Measurements from ENCODE around the gene ELP4.

DNA sequence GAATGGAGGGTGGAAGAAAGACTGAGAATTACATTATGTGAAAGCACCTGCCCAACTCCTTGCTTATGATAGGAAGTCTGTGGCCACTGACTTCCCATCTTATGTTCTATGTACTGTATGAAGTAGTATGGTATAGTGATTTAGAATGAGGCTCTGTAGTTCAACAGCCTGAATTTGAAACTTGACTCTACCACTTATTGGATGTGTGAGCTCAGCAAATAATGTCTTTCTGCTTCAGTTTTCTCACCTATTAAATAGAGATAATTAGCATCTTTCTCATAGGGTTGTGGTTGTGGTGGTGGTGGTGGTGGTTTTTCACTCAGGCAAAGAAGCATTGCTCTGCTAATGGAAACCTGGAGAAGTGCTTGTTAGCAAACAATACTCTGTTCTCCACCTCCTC is 180.0 kb downstream of the ELP4 start:
- no peak for TF ChIP-seq POLR2AphosphoS5 (IDR thresholded peaks at IDR 0.05; ENCODE audit: low read depth, low read length)
- no peak for TF ChIP-seq SIN3A (IDR thresholded peaks at IDR 0.05; ENCODE audit: borderline replicate concordance, insufficient read depth, low read length)
